GM13977 (cell line): ENCODE data around the gene DNAJC6.

Experiments
- DNase-seq: peaks from one replicate; pipeline ENCODE4 v3.0.0; 2012; ENCODE audit warnings: low spot score
- CTCF ChIP-seq: IDR thresholded peaks from 2 replicates; pipeline ENCODE4 v1.5.1; 2012; ENCODE audit warnings: mild to moderate bottlenecking, control low read depth; ENCODE audit not compliant: insufficient read depth; ENCODE audit errors: extremely low read depth, missing control alignments
- in situ Hi-C: fragments of 300-500 bp; cut with MboI; formaldehyde crosslinking; loops from one replicate; pipeline ENCODE4 v1.12.0; 2022; ENCODE audit warnings: low sequenced_read_pairs, low pct_unique_long_range_greater_than_20kb, mixed read lengths, inconsistent platforms; ENCODE audit not compliant: unreplicated experiment

Gene DNAJC6

DNA sequence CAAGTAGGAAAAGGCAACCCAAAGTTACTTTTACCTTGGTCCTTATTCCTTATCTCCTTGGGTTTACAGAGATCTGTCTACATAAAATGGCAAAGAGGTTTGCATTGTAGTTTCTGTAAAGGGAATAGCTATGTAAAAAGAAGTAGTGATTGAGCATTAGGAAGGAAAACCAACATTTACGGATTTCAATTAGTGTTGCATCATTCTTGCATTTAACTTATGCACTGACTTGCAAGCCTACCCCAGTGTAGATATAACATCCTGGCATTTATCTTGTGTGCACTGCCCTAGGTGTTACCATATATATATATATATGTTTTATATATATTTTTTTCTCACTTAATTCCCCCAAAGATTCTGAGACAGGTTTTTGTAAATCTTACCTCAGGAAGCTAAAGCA is 107.4 kb downstream of the DNAJC6 start:
- in situ Hi-C loops, result no loop called here
- no peak for TF ChIP-seq CTCF

GRCh38 chr1:65417729-65418128 is 108.4 kb downstream of the DNAJC6 start:
- no peak for DNase-seq
- no peak for TF ChIP-seq CTCF
- in situ Hi-C loops, result no loop called here

More for the DNA sequence above, 107.4 kb downstream of the DNAJC6 start:
- no peak for DNase-seq

DNA sequence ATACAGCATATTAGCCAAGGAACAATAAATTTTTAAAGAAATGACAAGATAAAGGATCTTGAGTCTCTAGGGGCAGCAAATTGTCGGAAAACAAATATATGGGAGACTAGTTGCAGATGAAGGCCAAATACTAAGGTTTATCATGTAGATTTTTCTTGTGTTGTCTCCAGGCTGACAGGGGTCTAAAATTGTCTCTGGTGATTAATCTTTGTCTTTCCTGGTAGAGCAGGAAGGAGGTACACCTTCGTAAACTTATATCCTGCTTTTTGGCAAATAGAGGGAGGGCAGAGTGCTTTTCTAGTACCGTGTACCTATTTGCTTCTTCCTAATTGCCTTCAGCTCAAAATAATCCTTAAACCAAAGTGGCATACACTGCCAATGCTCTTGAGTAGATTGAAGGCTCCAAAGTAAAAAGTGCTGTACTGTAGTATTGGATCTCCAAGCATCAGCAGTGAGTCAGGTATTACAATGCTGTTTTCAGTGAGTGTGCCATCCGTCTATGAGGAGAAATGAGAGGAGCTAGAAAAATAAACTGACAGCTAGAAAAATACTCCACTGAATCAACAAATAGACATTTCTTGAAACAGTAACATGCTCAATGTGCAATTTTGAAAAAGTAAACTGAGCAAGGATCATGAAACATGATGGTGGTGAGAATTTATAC is 109.3 kb downstream of the DNAJC6 start:
- no peak for TF ChIP-seq CTCF
- in situ Hi-C loops, result no loop called here
- DNase-seq, result no peak

- DNase-seq, result peak; percentile 97
- no peak for TF ChIP-seq CTCF
- in situ Hi-C loops, result no loop called here
Observed at GRCh38 chr1:65419681-65420589, 110.6 kb downstream of the DNAJC6 start.

DNA sequence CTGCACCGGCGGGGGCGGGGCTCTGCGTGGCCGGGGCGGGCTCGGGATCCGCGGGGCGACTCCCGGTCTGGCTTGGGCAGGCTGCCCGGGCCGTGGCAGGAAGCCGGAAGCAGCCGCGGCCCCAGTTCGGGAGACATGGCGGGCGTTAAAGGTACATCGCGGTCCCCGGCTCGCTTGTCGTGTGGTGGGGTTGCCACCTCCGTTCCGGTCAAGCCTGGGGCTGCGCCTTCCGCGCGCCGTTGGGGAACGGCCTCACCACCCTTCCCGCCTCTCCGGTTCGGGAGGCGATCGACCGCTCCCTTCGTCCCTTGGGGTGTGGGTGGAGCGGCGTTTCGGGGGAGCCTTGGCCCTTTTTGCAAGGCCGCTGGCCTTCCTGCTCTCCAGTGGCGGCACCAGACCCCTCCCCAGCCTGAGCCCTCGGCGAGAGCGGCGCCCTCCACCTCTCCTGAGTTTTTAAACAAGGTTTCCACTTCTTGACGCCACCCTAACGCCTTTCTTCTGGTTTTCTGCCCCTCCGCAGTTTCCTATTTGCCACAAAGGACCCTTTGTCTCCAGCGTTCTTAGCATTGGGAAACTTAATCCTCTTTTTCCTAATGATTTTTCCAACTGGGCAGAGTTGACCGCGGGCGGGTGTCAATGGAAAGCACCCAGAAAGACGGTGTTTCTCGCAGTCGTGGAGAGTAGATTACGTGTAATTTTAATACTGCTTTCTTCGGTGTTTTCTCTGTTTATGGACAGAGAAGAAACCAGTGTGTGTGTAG is 111.4 kb downstream of the DNAJC6 start, which contains the start of the genes LEPR and LEPROT:
LEPR (plus strand) TSS at position 79 of the 761 bp plus-strand sequence. CDS start 144,898 bp downstream, outside the sequence.
LEPROT (plus strand) TSS at position 79 of the 761 bp plus-strand sequence; CDS start at position 136, 57 bp downstream.
- TF ChIP-seq CTCF, result no peak
- no peak for DNase-seq
- in situ Hi-C loops, result no loop called here
